ENCODE data around the gene ANKRD65. TPM values are rescaled to one million over a fixed set of nuclear protein-coding genes. Genes with fewer than 3 reads are reported as not detected.

ANKRD65 gene
- total RNA-seq (ENCODE audit: low replicate concordance), result 0.23 TPM in 2 replicates

DNA sequence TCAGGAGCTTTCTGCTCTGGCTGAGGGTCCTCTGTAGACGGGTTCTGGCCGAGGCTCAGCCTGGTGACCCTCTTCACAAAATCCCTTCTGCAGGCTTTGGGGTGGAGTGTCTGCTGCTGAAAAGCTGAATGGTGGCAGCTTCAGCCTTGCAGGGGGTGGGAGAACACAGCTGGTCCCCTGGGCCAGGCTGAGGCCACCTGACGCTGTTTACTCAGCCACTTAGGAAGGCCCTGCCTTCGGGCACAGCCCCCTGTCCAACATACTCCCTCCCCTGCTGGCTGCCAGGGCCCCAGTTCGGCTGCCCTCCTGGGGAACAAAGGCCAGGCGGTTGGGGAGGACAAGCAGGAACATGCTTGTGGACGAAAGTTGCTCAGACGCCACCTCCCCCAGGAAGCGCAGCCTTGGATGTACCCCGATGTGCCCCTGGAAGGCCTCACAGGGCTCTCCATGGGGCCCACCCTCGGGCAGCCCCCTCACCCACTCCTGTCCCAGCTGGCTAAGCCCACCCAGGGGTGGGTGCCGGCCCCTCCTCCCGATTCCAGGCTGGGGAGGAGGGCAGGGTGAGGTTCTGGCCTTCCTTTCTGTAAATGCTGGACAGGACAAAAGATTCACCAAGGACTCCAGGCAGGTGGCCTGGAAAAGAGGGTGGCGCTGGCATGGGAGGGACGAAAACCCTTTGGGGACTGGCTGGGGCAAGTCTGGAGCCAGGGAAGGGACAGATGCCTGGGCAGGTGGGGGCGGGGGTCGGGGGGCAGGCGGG, at the start of gene ANKRD65:
Gene ANKRD65, minus strand, starts transcription at position 130 of the 760 bp plus-strand sequence. CDS start 271 bp downstream, outside the sequence.

DNA sequence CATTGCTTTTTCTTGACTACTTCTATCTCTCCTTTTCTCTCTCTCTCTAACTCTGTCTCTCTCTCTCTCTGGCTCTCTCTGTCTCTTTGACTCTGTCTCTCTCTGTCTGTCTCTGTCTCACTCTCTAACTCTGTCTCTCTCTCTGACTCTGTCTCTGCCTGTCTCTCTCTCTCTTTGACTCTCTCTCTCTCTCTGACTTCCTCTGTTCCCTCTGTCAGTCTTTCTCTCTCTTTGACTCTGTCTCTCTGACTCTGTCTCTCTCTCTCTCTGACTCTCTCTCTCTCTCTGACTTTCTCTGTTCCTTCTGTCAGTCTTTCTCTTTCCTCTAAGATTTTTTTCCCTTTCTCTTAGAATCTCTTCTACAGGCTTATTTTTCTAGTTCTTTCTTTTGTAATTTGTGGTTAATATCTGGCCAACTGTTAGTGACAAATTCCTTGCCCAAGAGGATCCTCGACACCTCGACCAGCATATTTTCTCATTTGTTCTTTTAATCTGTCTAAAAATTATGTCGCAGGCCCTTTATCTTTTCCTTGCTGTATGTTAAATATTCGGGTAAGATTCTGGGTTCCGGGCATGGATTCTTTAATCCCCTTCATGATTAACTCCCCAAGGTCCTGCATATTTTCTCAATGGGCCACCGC, 28.1 kb upstream of the ANKRD65 start, which contains the start of gene ATAD3C:
Gene ATAD3C, plus strand, starts transcription at position 591 of the 641 bp plus-strand sequence. CDS start 995 bp downstream, outside the sequence.

DNA sequence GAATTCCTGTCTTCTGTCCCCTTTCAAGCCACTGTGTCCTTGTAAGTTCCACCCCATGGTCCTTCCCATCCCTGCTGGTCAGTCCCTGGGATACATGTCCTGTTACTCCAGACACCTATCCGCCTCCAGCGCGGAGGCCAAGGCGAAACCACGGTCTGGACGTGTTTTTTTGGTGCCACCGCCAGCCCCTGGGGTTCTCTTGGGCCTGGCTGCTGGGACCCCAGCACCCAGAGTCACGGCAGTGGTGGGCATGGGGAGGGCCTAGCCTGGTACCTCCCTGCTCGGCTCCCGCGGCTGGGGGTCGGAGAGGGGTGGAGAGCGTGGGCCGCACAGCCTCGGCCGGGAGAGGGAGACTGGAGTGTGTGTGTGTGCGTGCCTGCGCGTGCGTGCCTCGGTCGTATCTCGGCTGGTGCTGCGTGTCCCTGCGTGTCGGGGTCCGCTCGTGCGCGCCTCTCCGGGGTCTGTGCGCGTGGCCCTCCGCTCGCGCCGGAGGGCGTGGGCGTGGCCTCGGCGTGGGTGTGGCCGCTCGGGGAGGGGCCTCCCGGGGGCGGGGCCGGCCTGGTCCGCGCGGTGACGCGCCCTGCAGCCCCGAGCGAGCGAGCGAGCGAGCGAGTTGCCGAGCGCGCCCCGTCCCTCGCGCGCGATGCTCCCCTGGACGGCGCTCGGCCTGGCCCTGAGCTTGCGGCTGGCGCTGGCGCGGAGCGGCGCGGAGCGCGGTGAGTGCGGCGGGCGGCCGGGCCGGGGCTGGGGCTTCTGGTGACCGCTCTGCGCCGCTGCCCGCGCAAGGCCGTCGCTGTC, 14.2 kb upstream of the ANKRD65 start, which contains the start of gene VWA1:
Gene VWA1, plus strand, starts transcription at position 585 of the 798 bp plus-strand sequence. Its CDS starts 59 bp downstream, at position 644.

DNA sequence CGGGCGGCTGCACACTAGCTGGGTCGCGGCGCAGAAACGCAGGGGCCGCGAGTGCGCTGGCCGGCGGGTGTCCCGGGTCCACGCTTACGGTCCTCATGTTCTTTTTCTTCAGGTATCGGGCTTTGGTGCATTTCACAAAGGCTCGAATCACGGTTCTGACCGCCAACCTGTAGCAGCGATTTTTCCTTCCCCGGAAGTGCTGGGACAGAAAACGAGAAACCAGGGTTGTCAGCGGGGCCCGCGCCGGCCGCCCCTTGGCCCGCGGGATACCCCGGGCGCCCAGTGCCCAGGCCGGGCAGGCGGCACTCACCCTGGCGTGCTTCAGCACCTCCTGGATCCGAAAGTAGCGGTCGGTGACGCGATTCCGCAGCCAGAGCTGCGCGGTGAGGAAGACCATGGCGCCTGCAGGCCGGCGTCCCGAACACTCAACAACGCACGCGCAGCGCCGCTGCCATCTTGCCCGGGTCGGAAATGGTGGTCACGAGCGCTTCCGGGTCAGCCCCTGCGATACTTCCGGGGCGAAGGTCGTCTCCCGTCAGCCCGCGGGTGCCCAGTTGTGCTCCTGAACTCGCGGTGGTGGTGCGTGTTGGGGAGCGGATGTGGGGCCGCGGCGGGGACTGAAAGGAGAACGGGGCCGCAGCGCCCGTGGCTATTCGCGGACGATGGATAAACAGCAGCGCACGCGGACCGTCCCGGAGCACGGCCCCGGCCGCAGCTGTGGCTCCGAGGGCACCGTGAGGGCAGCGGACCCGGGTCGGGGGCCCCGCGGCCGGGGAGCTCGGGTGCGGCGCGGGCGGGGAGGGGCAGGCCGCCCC, 14.0 kb downstream of the ANKRD65 start, which contains the start of gene MRPL20:
Gene MRPL20, minus strand, starts transcription at position 473 of the 815 bp plus-strand sequence. Its CDS starts 76 bp downstream, at position 397.

DNA sequence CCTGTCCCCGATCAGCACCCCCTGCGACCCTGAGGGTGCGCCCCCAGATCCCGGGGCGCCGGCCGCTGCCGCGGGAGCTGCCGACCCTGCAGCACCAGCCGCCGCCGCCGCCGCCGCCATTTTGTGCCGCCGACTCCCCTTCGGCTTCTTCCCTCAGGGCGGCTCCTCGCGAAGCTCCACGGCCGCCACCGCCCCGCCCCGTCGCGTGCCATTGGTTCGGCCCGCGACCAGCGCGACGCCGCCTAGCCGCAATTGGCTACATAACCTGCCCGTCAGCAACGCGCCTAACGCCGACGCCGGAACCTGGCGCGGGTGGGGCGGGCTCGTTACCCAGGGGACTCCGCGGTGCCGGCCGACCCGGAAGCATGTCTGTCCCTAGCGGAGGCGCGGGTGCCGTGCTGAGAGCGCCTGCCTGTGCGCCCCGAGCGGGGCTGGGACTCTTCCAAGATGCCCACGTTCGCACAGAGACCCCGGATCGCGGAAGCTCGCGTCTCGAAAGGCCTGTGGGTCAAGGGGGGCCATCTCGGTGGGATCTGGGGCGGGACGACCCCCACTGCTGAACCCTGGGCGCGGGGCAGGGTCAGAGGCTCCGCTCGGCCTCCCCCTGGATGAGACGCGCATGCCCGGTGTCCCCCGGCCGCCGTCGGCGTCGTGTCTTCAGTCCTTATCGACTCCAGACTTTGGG, 21.7 kb downstream of the ANKRD65 start, which contains the start of gene CCNL2:
Gene CCNL2, minus strand, starts transcription at position 149 of the 685 bp plus-strand sequence. Its CDS starts 29 bp downstream, at position 120.

DNA sequence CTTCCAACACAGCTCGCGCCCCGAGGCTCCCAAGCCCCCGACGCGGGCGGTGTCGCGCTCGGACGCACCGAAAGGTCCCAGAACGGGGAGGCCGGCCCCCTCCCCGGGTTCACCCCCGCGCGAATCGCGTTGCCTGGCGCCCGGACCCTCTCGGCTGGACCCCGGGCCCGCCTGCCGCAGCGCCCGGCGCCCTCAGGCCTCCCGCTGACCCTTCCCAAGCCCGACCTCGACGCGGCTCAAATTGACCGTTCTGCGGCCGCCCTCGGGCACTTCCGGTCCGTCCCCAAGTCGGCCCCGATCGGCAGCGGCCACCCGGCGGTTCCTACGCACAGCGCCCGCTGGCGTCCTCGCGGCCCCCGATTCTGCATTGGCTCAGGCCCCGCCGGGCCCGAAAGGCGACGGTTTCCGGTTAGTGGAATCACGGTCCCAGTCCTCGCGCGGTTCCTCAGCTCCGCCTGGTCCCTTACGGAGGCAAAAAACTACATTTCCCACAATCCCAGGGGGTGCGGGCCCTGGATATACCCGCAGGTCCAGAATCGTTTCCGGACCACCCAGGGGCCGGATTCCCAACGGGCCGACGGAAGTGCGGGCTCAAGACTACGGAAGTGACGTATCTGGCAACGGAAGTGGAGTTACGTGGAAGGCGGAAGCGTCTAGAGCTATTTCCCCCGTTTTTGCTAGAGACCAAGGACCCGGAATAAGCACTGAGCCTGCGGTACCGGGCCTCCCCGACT, 46.0 kb downstream of the ANKRD65 start, which contains the start of gene AURKAIP1:
Gene AURKAIP1, minus strand, starts transcription at position 279 of the 734 bp plus-strand sequence. CDS start 451 bp downstream, outside the sequence.

Other genes with a start within 250 kb of the ANKRD65 start
- gene TTLL10, start 247.4 kb downstream of the ANKRD65 start, total RNA-seq (ENCODE audit: low replicate concordance), result not detected in 2 replicates
- not detected in 2 replicates for gene TNFRSF18, start 214.7 kb downstream of the ANKRD65 start, total RNA-seq (ENCODE audit: low replicate concordance)
- not detected in 2 replicates for gene TNFRSF4, start 207.1 kb downstream of the ANKRD65 start, total RNA-seq (ENCODE audit: low replicate concordance)
- gene SDF4, start 189.3 kb downstream of the ANKRD65 start, total RNA-seq (ENCODE audit: low replicate concordance), result 100 and 148 TPM in 2 replicates
- gene B3GALT6, start 189.0 kb downstream of the ANKRD65 start, total RNA-seq (ENCODE audit: low replicate concordance), result 9.9 and 24.7 TPM in 2 replicates
- 0.35 and 0.53 TPM in 2 replicates for gene C1QTNF12, start 174.6 kb downstream of the ANKRD65 start, total RNA-seq (ENCODE audit: low replicate concordance)
- 9.9 and 30.1 TPM in 2 replicates for gene UBE2J2, start 147.4 kb downstream of the ANKRD65 start, total RNA-seq (ENCODE audit: low replicate concordance)
- 0.38 and 0.47 TPM in 2 replicates for gene SCNN1D, start 140.8 kb downstream of the ANKRD65 start, total RNA-seq (ENCODE audit: low replicate concordance)
- 22.7 and 64.0 TPM in 2 replicates for gene ACAP3, start 113.3 kb downstream of the ANKRD65 start, total RNA-seq (ENCODE audit: low replicate concordance)
- gene PUSL1, start 112.7 kb downstream of the ANKRD65 start, total RNA-seq (ENCODE audit: low replicate concordance), result 4.7 and 14.8 TPM in 2 replicates
- gene INTS11, start 96.6 kb downstream of the ANKRD65 start, total RNA-seq (ENCODE audit: low replicate concordance), result 52.0 and 105 TPM in 2 replicates
- gene CPTP, start 96.5 kb downstream of the ANKRD65 start, total RNA-seq (ENCODE audit: low replicate concordance), result 4.3 and 8.5 TPM in 2 replicates
- gene TAS1R3, start 90.0 kb downstream of the ANKRD65 start, total RNA-seq (ENCODE audit: low replicate concordance), result 0.15 and 0.35 TPM in 2 replicates
- gene DVL1, start 71.9 kb downstream of the ANKRD65 start, total RNA-seq (ENCODE audit: low replicate concordance), result 72.2 and 104 TPM in 2 replicates
- gene MXRA8, start 62.7 kb downstream of the ANKRD65 start, total RNA-seq (ENCODE audit: low replicate concordance), result 200 and 222 TPM in 2 replicates
- gene AURKAIP1, start 46.1 kb downstream of the ANKRD65 start, total RNA-seq (ENCODE audit: low replicate concordance), result 51.0 and 109 TPM in 2 replicates
- gene CCNL2, start 21.9 kb downstream of the ANKRD65 start, total RNA-seq (ENCODE audit: low replicate concordance), result 92.2 and 99.7 TPM in 2 replicates
- 59.4 and 118 TPM in 2 replicates for gene MRPL20, start 14.0 kb downstream of the ANKRD65 start, total RNA-seq (ENCODE audit: low replicate concordance)
- 1.5 and 1.6 TPM in 2 replicates for gene VWA1, start 14.4 kb upstream of the ANKRD65 start, total RNA-seq (ENCODE audit: low replicate concordance)
- gene ATAD3C, start 28.4 kb upstream of the ANKRD65 start, total RNA-seq (ENCODE audit: low replicate concordance), result under 0.01 and 0.15 TPM in 2 replicates
- gene ATAD3B, start 50.5 kb upstream of the ANKRD65 start, total RNA-seq (ENCODE audit: low replicate concordance), result 15.9 and 18.1 TPM in 2 replicates
- gene ATAD3A, start 90.9 kb upstream of the ANKRD65 start, total RNA-seq (ENCODE audit: low replicate concordance), result 20.5 and 40.8 TPM in 2 replicates
- gene TMEM240, start 119.3 kb upstream of the ANKRD65 start, total RNA-seq (ENCODE audit: low replicate concordance), result 1.6 and 5.6 TPM in 2 replicates
- 24.2 and 47.0 TPM in 2 replicates for gene SSU72, start 153.6 kb upstream of the ANKRD65 start, total RNA-seq (ENCODE audit: low replicate concordance)
- gene FNDC10, start 178.9 kb upstream of the ANKRD65 start, total RNA-seq (ENCODE audit: low replicate concordance), result 0.45 and 0.82 TPM in 2 replicates
- gene MIB2, start 194.2 kb upstream of the ANKRD65 start, total RNA-seq (ENCODE audit: low replicate concordance), result 60.0 and 184 TPM in 2 replicates
- 2.1 and 4.7 TPM in 2 replicates for gene MMP23B, start 210.9 kb upstream of the ANKRD65 start, total RNA-seq (ENCODE audit: low replicate concordance)
- gene CDK11B, start 237.7 kb upstream of the ANKRD65 start, total RNA-seq (ENCODE audit: low replicate concordance), result 8.8 and 9.0 TPM in 2 replicates

Data from smooth muscle cell of the coronary artery (primary cell).